Mammary microvascular endothelial cell (primary cell): ENCODE results near the gene SCT. TPM values are rescaled to one million over a fixed set of nuclear protein-coding genes. Genes with fewer than 3 reads are reported as not detected.

Experiments
- total RNA-seq: library from RNA; depleted of rRNA; stranded (reverse); fragments of >200 nt; gene quantifications from 2 replicates; pipeline ENCODE4 v1.2.3, GENCODE V29; 2015

The SCT gene, protein sequence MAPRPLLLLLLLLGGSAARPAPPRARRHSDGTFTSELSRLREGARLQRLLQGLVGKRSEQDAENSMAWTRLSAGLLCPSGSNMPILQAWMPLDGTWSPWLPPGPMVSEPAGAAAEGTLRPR
- total RNA-seq: not detected in 2 replicates

GRCh38 chr11:626475-627307 lies at the start of gene SCT:
SCT (minus strand) TSS chr11:627181; CDS start chr11:627143, 38 bp downstream.

DNA sequence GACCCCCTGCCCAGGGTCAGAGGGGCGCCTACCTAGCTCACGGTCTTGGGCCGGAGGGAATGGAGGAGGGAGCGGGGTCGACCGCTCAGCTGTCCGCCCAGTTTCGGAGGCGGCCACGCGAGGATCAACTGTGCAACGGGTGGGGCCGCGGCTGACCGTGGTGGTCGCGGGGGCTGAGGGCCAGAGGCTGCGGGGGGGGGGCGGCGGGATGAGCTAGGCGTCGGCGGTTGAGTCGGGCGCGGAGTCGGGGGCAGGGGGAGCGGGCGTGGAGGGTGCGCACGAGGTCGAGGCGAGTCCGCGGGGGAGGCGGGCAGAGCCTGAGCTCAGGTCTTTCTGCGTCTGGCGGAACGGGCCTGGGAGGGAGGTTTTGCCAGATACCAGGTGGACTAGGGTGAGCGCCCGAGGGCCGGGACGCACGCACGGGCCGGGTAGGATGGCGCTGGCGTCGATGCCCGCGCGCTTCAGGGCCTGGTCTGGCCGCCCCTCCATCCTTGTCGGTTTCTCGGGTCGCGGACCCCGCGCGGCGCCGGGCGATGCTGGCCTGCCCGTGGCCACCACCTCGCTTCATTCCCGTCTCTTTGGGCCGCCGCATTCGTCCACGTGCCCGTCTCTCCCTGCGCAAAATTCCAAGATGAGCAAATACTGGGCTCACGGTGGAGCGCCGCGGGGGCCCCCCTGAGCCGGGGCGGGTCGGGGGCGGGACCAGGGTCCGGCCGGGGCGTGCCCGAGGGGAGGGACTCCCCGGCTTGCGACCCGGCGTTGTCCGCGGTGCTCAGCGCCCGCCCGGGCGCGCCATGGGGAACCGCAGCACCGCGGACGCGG lies 9.7 kb upstream of the SCT start, which contains the start of gene DRD4:
Gene DRD4, plus strand, starts transcription at position 759 of the 822 bp plus-strand sequence. Its CDS starts 36 bp downstream, at position 795.

GRCh38 chr11:624705-625635 lies 2.0 kb downstream of the SCT start, which contains the start of gene CDHR5:
CDHR5 (minus strand) TSS chr11:624955; CDS start chr11:624902, 53 bp downstream.

GRCh38 chr11:615504-616319 lies 11.3 kb downstream of the SCT start, which contains the start of gene IRF7:
IRF7 (minus strand) TSS chr11:615950; CDS start chr11:615364, 586 bp downstream.

Other genes starting within 250 kb of the SCT start
- gene PKP3, start 233.0 kb downstream of the SCT start, total RNA-seq: 1.6 and 2.6 TPM in 2 replicates
- 48.3 and 58.3 TPM in 2 replicates for gene SIGIRR, start 212.2 kb downstream of the SCT start, total RNA-seq
- gene ANO9, start 185.2 kb downstream of the SCT start, total RNA-seq: 0.20 and 0.89 TPM in 2 replicates
- 33.6 and 52.3 TPM in 2 replicates for gene PTDSS2, start 176.9 kb downstream of the SCT start, total RNA-seq
- 308 and 315 TPM in 2 replicates for gene RNH1, start 119.9 kb downstream of the SCT start, total RNA-seq
- 102 and 109 TPM in 2 replicates for gene HRAS, start 91.6 kb downstream of the SCT start, total RNA-seq
- 0.05 and 0.73 TPM in 2 replicates for gene LRRC56, start 89.7 kb downstream of the SCT start, total RNA-seq
- gene LMNTD2, start 66.4 kb downstream of the SCT start, total RNA-seq: 0.05 and 0.20 TPM in 2 replicates
- 10.8 and 12.0 TPM in 2 replicates for gene RASSF7, start 66.2 kb downstream of the SCT start, total RNA-seq
- gene PHRF1, start 50.7 kb downstream of the SCT start, total RNA-seq: 20.1 and 25.4 TPM in 2 replicates
- 76.0 and 84.2 TPM in 2 replicates for gene IRF7, start 11.2 kb downstream of the SCT start, total RNA-seq
- not detected in 2 replicates for gene CDHR5, start 2.2 kb downstream of the SCT start, total RNA-seq
- gene DRD4, start 10.1 kb upstream of the SCT start, total RNA-seq: not detected in 2 replicates
- gene DEAF1, start 68.0 kb upstream of the SCT start, total RNA-seq: 23.1 and 27.8 TPM in 2 replicates
- gene TMEM80, start 68.6 kb upstream of the SCT start, total RNA-seq: 16.9 and 17.5 TPM in 2 replicates
- 6.7 and 7.3 TPM in 2 replicates for gene EPS8L2, start 79.0 kb upstream of the SCT start, total RNA-seq
- gene TALDO1, start 120.3 kb upstream of the SCT start, total RNA-seq: 228 TPM in 2 replicates
- 29.4 and 33.0 TPM in 2 replicates for gene GATD1, start 150.3 kb upstream of the SCT start, total RNA-seq
- gene CEND1, start 162.9 kb upstream of the SCT start, total RNA-seq: 0.20 and 0.40 TPM in 2 replicates
- 21.7 and 24.1 TPM in 2 replicates for gene SLC25A22, start 171.1 kb upstream of the SCT start, total RNA-seq
- gene PIDD1, start 178.1 kb upstream of the SCT start, total RNA-seq: 17.9 and 21.1 TPM in 2 replicates
- 814 and 920 TPM in 2 replicates for gene RPLP2, start 182.8 kb upstream of the SCT start, total RNA-seq
- 20.4 and 22.6 TPM in 2 replicates for gene PNPLA2, start 191.7 kb upstream of the SCT start, total RNA-seq
- gene CRACR2B, start 200.7 kb upstream of the SCT start, total RNA-seq: 9.5 and 12.1 TPM in 2 replicates
- 660 and 700 TPM in 2 replicates for gene CD151, start 205.8 kb upstream of the SCT start, total RNA-seq
- 191 and 317 TPM in 2 replicates for gene POLR2L, start 215.3 kb upstream of the SCT start, total RNA-seq
- 217 and 240 TPM in 2 replicates for gene TSPAN4, start 215.7 kb upstream of the SCT start, total RNA-seq